BJ (cell line): ENCODE measurements around the gene BLOC1S1. TPM values are rescaled to one million over a fixed set of nuclear protein-coding genes. Genes with fewer than 3 reads are reported as not detected.
A peak's percentile ranks its signal among the peaks of the same experiment; 100 is the strongest.

Experiments
- CTCF ChIA-PET: fragments of 350-600 bp; formaldehyde crosslinking; extraction: SDS; loops from one replicate; lab custom pipeline; 2021; ENCODE audit warnings: antibody characterized with exemption, inconsistent platforms; lab: Yijun Ruan, JAX
- POLR2A ChIA-PET: fragments of 300-600 bp; sonication (Branson Sonifier 250); formaldehyde crosslinking; extraction: SDS; loops from one replicate; lab custom pipeline; 2021; ENCODE audit warnings: antibody characterized with exemption; lab: Charles Lee
- DNase-seq: peaks from one replicate; pipeline ENCODE4 v3.0.0-alpha.2; 2011; ENCODE audit warnings: low read depth
- H3K27me3 ChIP-seq: 2 replicates; pipeline ENCODE4 v1.6.0; 2011; ENCODE audit warnings: low read length; ENCODE audit not compliant: control insufficient read depth, insufficient read depth
- H3K36me3 ChIP-seq: 2 replicates; pipeline ENCODE4 v1.5.1; 2011; ENCODE audit warnings: low read length; ENCODE audit not compliant: control insufficient read depth, insufficient read depth
- H3K4me3 ChIP-seq: 2 replicates; pipeline ENCODE4 v1.5.1; 2011; ENCODE audit warnings: low read depth, mild to moderate bottlenecking, control low read depth, low read length
- polyA plus RNA-seq: library from polyadenylated mRNA; depleted of rRNA; stranded (reverse); fragments of >200 nt; gene quantifications from 2 replicates; pipeline ENCODE4 v1.2.3, GENCODE V29; 2011
- TF ChIP-seq, protein P1 (sequence below): IDR thresholded peaks from 2 replicates; pipeline ENCODE4 v1.5.1; 2011; ENCODE audit warnings: low read depth, mild to moderate bottlenecking, control low read depth, inconsistent platforms, low read length, moderate library complexity; ENCODE audit not compliant: insufficient read depth

The BLOC1S1 gene
- polyA plus RNA-seq, 1 experiment: 172 TPM

DNA sequence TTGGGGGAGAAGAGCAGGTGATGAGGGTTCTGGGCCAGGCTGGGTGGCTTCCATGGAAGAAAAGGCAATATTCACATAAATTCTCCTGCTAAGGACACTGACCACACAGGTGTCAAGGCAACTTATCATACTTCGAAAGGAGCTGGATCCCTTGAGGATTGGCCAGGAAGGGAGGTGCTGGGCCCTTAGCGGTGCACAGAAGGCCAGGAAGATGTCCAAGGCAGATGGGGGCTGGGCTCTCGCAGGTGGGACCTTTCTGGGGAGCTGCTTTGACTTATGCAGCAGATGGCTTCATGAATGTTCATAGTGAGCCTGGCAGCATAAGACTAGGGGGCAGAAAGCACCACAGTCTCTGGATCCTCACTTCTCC lies 9.1 kb downstream of the BLOC1S1 start:
- Histone ChIP-seq H3K36me3 (peaks cover 29% of the 10 kb centered on the region), H3K27me3 (no peaks in the 10 kb centered on the region), H3K4me3 (no peak overlapping the region)
- ChIA-PET POLR2A (interaction anchor here (0.5 kb wide), 1 partner anchor 11 kb away, joined by 3 read pairs; no protein-coding TSS in a partner anchor), CTCF (interaction anchor here (0.6 to 4.3 kb wide), 6 partner anchors 9 to 118 kb away, joined by 3 to 42 read pairs (median 3); partner anchors contain the start of genes BLOC1S1 and MMP19)
- TF ChIP-seq, protein P1, sequence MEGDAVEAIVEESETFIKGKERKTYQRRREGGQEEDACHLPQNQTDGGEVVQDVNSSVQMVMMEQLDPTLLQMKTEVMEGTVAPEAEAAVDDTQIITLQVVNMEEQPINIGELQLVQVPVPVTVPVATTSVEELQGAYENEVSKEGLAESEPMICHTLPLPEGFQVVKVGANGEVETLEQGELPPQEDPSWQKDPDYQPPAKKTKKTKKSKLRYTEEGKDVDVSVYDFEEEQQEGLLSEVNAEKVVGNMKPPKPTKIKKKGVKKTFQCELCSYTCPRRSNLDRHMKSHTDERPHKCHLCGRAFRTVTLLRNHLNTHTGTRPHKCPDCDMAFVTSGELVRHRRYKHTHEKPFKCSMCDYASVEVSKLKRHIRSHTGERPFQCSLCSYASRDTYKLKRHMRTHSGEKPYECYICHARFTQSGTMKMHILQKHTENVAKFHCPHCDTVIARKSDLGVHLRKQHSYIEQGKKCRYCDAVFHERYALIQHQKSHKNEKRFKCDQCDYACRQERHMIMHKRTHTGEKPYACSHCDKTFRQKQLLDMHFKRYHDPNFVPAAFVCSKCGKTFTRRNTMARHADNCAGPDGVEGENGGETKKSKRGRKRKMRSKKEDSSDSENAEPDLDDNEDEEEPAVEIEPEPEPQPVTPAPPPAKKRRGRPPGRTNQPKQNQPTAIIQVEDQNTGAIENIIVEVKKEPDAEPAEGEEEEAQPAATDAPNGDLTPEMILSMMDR: no peak
- DNase-seq: no peak

DNA sequence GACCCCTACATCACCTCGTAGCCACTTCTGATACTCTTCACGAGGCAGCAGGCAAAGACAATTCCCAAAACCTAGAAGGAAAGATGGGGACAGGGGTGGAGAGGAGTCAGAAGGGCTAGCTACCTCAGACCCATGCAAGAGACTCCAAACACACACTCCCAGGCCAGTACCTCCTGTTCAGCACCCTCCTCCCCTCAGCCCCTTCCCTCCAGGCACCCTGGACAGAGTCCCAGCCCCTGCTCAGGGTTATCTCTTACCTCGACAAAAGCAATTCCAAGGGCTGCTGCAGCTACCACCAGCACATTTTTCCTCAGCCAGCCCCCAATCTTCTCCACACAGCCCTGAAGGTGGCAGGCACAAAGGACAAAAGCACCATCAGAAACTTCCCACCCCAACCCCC lies 9.7 kb downstream of the BLOC1S1 start:
- TF ChIP-seq, protein P1: no peak
- peaks cover 29% of the 10 kb centered on the region for H3K36me3 ChIP-seq
- H3K27me3 ChIP-seq: no peaks in the 10 kb centered on the region
- CTCF ChIA-PET: interaction anchor here (0.8 to 4.3 kb wide), 2 partner anchors 12 to 118 kb away, joined by 3 to 42 read pairs; partner anchors contain the start of gene MMP19
- no peak for DNase-seq
- no peak overlapping the region for H3K4me3 ChIP-seq
- POLR2A ChIA-PET: no interaction called here

DNA sequence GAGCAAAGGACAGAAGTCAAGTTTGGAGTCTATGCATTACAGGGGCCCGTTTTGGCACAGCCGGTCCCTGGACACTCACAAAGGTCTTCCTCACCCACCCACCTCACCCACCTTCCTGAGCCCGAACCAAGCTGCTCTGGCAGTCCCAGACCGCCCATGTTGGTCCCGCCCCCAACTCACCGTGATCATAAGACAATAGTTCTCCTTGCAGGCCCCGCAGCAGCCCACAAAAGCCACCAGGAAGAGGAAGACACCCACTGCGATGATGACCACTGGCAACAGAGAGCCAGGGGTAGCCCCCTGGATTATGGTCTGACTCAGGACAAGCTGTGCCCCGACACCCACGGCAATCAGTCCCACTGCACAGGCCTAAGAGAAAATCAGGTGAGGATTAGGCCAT lies 11.1 kb downstream of the BLOC1S1 start:
- TF ChIP-seq, protein P1: no peak
- ChIA-PET POLR2A (no interaction called here), CTCF (interaction anchor here (0.6 kb wide), 1 partner anchor 95 kb away, joined by 3 read pairs; no protein-coding TSS in a partner anchor)
- Histone ChIP-seq H3K27me3 (no peaks in the 10 kb centered on the region), H3K4me3 (peak overlapping the region; percentile 73), H3K36me3 (peaks cover 29% of the 10 kb centered on the region)
- DNase-seq: no peak

DNA sequence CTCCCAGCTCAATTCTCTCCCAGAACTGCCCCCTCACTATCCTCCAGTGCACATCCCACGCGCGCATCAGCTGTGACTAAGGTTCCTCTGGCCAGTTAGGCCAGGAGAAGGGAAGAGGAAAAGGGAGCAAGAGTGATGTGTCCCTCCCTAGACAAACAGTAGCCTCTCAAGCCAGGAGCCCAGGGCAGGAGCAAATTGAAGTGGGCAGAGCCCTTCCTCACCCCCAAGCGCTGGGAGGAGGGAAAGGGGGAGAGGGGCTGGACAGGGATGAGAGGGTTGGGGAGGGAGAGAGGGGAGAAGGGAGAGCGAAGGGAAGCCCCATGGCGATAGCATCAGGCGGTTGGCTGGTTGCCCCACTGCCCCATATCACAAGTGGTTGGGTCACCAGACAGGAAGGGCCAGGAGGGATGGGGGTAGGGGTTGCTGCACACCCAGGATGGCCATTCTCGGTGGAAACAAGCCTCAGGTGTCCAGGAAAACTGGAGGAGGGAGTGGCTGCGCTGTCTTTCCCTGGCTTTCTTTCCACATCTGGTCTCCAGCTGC lies 11.9 kb downstream of the BLOC1S1 start:
- Histone ChIP-seq H3K27me3 (no peaks in the 10 kb centered on the region), H3K4me3 (peak overlapping the region; percentile 73), H3K36me3 (peaks cover 29% of the 10 kb centered on the region)
- POLR2A ChIA-PET: no interaction called here
- TF ChIP-seq, protein P1: no peak
- no peak for DNase-seq
- CTCF ChIA-PET: no interaction called here

DNA sequence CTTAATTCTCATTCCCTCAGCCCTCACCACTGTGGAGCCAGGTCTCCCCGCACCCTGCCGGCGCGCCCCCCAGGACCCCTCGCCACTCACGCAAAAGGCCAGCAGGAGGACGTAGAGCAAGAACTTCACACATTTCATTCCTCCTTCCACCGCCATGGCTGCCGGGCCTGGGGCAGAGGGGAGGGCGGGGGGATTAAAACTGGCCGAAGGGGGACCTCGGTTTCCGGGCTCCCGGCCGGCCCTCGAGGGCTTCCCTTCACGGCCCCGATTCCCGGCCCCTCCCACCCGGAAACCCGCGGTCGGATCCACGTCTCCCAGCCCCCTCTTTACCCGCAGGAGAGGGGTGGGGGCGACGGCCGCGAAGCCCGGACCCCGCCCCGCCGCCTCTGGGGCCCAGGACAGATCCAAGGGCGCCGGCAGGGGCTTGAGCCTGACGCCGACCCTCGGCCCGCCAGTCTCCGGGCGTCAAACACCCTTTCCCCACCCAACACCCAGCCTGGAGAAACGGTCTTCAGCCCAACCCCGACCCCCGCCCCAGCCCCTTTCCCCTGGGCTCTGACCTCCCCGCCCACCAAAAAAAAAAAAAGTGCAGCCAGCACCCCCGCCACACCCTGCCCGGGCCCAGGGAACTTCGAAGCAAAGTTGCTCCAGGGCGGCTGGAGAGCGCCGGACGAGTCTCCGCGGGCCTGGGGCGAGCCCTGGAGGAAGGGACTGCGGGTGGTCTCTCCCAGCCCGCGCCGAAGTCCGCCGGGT lies 12.5 kb downstream of the BLOC1S1 start:
- H3K4me3 ChIP-seq: peak overlapping the region; percentile 73
- DNase-seq: no peak
- H3K27me3 ChIP-seq: no peaks in the 10 kb centered on the region
- TF ChIP-seq, protein P1: no peak
- H3K36me3 ChIP-seq: peaks cover 26% of the 10 kb centered on the region
- CTCF ChIA-PET: interaction anchor here (1.0 to 2.3 kb wide), 4 partner anchors 8 to 199 kb away, joined by 3 to 29 read pairs (median 9); partner anchors contain the start of genes PYM1 and RDH5
- POLR2A ChIA-PET: interaction anchor here (0.6 to 1.4 kb wide), 3 partner anchors 9 to 11 kb away, joined by 3 to 6 read pairs (median 4); no protein-coding TSS in a partner anchor
